PC-9 (cell line): ENCODE data around the gene CDH20.

Source experiments
- EZH2 ChIP-seq: fragments of 200-600 bp; sonication (generic); IDR thresholded peaks from 2 replicates; pipeline ENCODE4 v1.8.0; 2017; ENCODE audit warnings: antibody characterized with exemption, low read depth
- TF ChIP-seq, protein P1 (sequence below): fragments of 200-600 bp; sonication (generic); conservative IDR thresholded peaks from 2 replicates; pipeline ENCODE4 v1.6.1; 2017; ENCODE audit warnings: mixed run types, antibody characterized with exemption, mild to moderate bottlenecking, moderate library complexity

DNA sequence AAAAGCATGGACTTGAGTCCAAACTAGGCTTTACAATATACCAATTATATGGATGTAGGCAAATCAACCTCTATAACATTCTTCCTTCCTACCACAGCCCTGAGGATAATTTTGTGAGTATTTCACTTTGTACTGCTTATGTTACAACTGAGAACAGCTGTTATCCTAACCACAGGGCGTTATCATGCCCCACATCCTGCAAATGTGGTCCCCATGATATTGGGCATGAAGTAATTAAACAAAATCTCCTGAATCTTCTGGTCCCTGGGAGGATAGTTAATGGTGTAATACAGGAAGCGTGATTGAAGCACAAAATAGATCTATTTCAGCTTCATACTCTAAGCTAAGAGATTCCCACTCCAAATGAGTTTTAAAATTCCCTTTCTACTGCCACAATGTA is 223.6 kb downstream of the CDH20 start:
- TF ChIP-seq, protein P1, sequence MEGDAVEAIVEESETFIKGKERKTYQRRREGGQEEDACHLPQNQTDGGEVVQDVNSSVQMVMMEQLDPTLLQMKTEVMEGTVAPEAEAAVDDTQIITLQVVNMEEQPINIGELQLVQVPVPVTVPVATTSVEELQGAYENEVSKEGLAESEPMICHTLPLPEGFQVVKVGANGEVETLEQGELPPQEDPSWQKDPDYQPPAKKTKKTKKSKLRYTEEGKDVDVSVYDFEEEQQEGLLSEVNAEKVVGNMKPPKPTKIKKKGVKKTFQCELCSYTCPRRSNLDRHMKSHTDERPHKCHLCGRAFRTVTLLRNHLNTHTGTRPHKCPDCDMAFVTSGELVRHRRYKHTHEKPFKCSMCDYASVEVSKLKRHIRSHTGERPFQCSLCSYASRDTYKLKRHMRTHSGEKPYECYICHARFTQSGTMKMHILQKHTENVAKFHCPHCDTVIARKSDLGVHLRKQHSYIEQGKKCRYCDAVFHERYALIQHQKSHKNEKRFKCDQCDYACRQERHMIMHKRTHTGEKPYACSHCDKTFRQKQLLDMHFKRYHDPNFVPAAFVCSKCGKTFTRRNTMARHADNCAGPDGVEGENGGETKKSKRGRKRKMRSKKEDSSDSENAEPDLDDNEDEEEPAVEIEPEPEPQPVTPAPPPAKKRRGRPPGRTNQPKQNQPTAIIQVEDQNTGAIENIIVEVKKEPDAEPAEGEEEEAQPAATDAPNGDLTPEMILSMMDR = no peak
- TF ChIP-seq EZH2 = no peak
